ENCODE data around the gene TBRG4. TPM values are rescaled to one million over a fixed set of nuclear protein-coding genes. Genes with fewer than 3 reads are reported as not detected.

Gene TBRG4
- total RNA-seq, 1 experiment from 2014 or later: 81.5 TPM

- Histone ChIP-seq H3K9me3 (ENCODE audit: low read length) (no peaks in the 10 kb centered on the region), H3K27me3 (ENCODE audit: low read length) (no peaks in the 10 kb centered on the region), H3K4me3 (ENCODE audit: low read length) (no peak overlapping the region), H3K9me2 (replicated peaks; ENCODE audit: insufficient read depth, low read length) (no peaks in the 10 kb centered on the region), H4K20me1 (ENCODE audit: insufficient read depth, low read depth, low read length) (no peaks in the 10 kb centered on the region), H3K27ac (ENCODE audit: low read length) (no peak overlapping the region), H3K36me3 (ENCODE audit: insufficient read depth, low read length) (no peaks in the 10 kb centered on the region), H3K79me2 (ENCODE audit: low read length) (no peaks in the 10 kb centered on the region), H3K4me2 (ENCODE audit: low read depth, low read length, poor library complexity, severe bottlenecking) (no peak overlapping the region), H3K4me1 (ENCODE audit: low read length) (no peaks in the 10 kb centered on the region), H3K9ac (ENCODE audit: low read length) (no peak overlapping the region), H2AFZ (ENCODE audit: low read length) (no peak overlapping the region)
- no peak for DNase-seq
Observed at GRCh38 chr7:45149606-45150005, 38.1 kb upstream of the TBRG4 start.

GRCh38 chr7:45148653-45148973, 37.1 kb upstream of the TBRG4 start:
- no peak for DNase-seq
- H3K4me1 ChIP-seq (ENCODE audit: low read length): no peaks in the 10 kb centered on the region
- H3K9me3 ChIP-seq (ENCODE audit: low read length): no peaks in the 10 kb centered on the region
- H4K20me1 ChIP-seq (ENCODE audit: insufficient read depth, low read depth, low read length): no peaks in the 10 kb centered on the region
- no peak overlapping the region for H3K27ac ChIP-seq (ENCODE audit: low read length)
- no peaks in the 10 kb centered on the region for H3K9me2 ChIP-seq (replicated peaks; ENCODE audit: insufficient read depth, low read length)
- H3K27me3 ChIP-seq (ENCODE audit: low read length): no peaks in the 10 kb centered on the region
- no peaks in the 10 kb centered on the region for H3K36me3 ChIP-seq (ENCODE audit: insufficient read depth, low read length)
- no peak overlapping the region for H2AFZ ChIP-seq (ENCODE audit: low read length)
- H3K4me2 ChIP-seq (ENCODE audit: low read depth, low read length, poor library complexity, severe bottlenecking): no peak overlapping the region
- H3K79me2 ChIP-seq (ENCODE audit: low read length): no peaks in the 10 kb centered on the region
- H3K9ac ChIP-seq (ENCODE audit: low read length): no peak overlapping the region
- H3K4me3 ChIP-seq (ENCODE audit: low read length): no peak overlapping the region

- H3K4me3 ChIP-seq (ENCODE audit: low read length): no peak overlapping the region
- no peak overlapping the region for H3K27ac ChIP-seq (ENCODE audit: low read length)
- DNase-seq: no peak
- no peak overlapping the region for H3K4me2 ChIP-seq (ENCODE audit: low read depth, low read length, poor library complexity, severe bottlenecking)
- H4K20me1 ChIP-seq (ENCODE audit: insufficient read depth, low read depth, low read length): no peaks in the 10 kb centered on the region
- H3K36me3 ChIP-seq (ENCODE audit: insufficient read depth, low read length): no peaks in the 10 kb centered on the region
- H3K79me2 ChIP-seq (ENCODE audit: low read length): no peaks in the 10 kb centered on the region
- no peak overlapping the region for H2AFZ ChIP-seq (ENCODE audit: low read length)
- no peaks in the 10 kb centered on the region for H3K27me3 ChIP-seq (ENCODE audit: low read length)
- no peaks in the 10 kb centered on the region for H3K9me3 ChIP-seq (ENCODE audit: low read length)
- H3K4me1 ChIP-seq (ENCODE audit: low read length): no peaks in the 10 kb centered on the region
- no peaks in the 10 kb centered on the region for H3K9me2 ChIP-seq (replicated peaks; ENCODE audit: insufficient read depth, low read length)
- no peak overlapping the region for H3K9ac ChIP-seq (ENCODE audit: low read length)
Observed at GRCh38 chr7:45147858-45148652, 36.6 kb upstream of the TBRG4 start.

- Histone ChIP-seq H3K9me3 (ENCODE audit: low read length) (no peaks in the 10 kb centered on the region), H3K9ac (ENCODE audit: low read length) (no peak overlapping the region), H3K36me3 (ENCODE audit: insufficient read depth, low read length) (no peaks in the 10 kb centered on the region), H3K4me2 (ENCODE audit: low read depth, low read length, poor library complexity, severe bottlenecking) (no peak overlapping the region), H3K4me3 (ENCODE audit: low read length) (no peak overlapping the region), H3K79me2 (ENCODE audit: low read length) (no peaks in the 10 kb centered on the region), H3K4me1 (ENCODE audit: low read length) (peaks cover 5% of the 10 kb centered on the region; the same call in 1 of the 2 replicates), H3K9me2 (replicated peaks; ENCODE audit: insufficient read depth, low read length) (no peaks in the 10 kb centered on the region), H2AFZ (ENCODE audit: low read length) (no peak overlapping the region), H4K20me1 (ENCODE audit: insufficient read depth, low read depth, low read length) (no peaks in the 10 kb centered on the region), H3K27ac (ENCODE audit: low read length) (no peak overlapping the region), H3K27me3 (ENCODE audit: low read length) (no peaks in the 10 kb centered on the region)
- no peak for DNase-seq
Observed at GRCh38 chr7:45146531-45147379, 35.3 kb upstream of the TBRG4 start.

- no peaks in the 10 kb centered on the region for H3K79me2 ChIP-seq (ENCODE audit: low read length)
- no peaks in the 10 kb centered on the region for H3K27me3 ChIP-seq (ENCODE audit: low read length)
- no peak overlapping the region for H3K4me2 ChIP-seq (ENCODE audit: low read depth, low read length, poor library complexity, severe bottlenecking)
- no peaks in the 10 kb centered on the region for H4K20me1 ChIP-seq (ENCODE audit: insufficient read depth, low read depth, low read length)
- no peak overlapping the region for H3K4me3 ChIP-seq (ENCODE audit: low read length)
- H3K36me3 ChIP-seq (ENCODE audit: insufficient read depth, low read length): no peaks in the 10 kb centered on the region
- H3K9me2 ChIP-seq (replicated peaks; ENCODE audit: insufficient read depth, low read length): no peaks in the 10 kb centered on the region
- H3K9me3 ChIP-seq (ENCODE audit: low read length): no peaks in the 10 kb centered on the region
- H2AFZ ChIP-seq (ENCODE audit: low read length): no peak overlapping the region
- H3K27ac ChIP-seq (ENCODE audit: low read length): no peak overlapping the region
- no peak overlapping the region for H3K9ac ChIP-seq (ENCODE audit: low read length)
- H3K4me1 ChIP-seq (ENCODE audit: low read length): peaks cover 8% of the 10 kb centered on the region; the same call in 1 of the 2 replicates
- no peak for DNase-seq
Observed at GRCh38 chr7:45145881-45146280, 34.4 kb upstream of the TBRG4 start.

- no peak for DNase-seq
- Histone ChIP-seq H3K4me2 (ENCODE audit: low read depth, low read length, poor library complexity, severe bottlenecking) (no peak overlapping the region), H3K36me3 (ENCODE audit: insufficient read depth, low read length) (no peaks in the 10 kb centered on the region), H3K79me2 (ENCODE audit: low read length) (no peaks in the 10 kb centered on the region), H3K9me3 (ENCODE audit: low read length) (no peaks in the 10 kb centered on the region), H3K4me1 (ENCODE audit: low read length) (peaks cover 16% of the 10 kb centered on the region), H2AFZ (ENCODE audit: low read length) (no peak overlapping the region), H3K27ac (ENCODE audit: low read length) (no peak overlapping the region), H3K9me2 (replicated peaks; ENCODE audit: insufficient read depth, low read length) (no peaks in the 10 kb centered on the region), H4K20me1 (ENCODE audit: insufficient read depth, low read depth, low read length) (no peaks in the 10 kb centered on the region), H3K9ac (ENCODE audit: low read length) (no peak overlapping the region), H3K27me3 (ENCODE audit: low read length) (no peaks in the 10 kb centered on the region), H3K4me3 (ENCODE audit: low read length) (no peak overlapping the region)
Observed at GRCh38 chr7:45143616-45144015, 32.1 kb upstream of the TBRG4 start.

GRCh38 chr7:45140827-45141226, 29.3 kb upstream of the TBRG4 start:
- Histone ChIP-seq H3K4me3 (ENCODE audit: low read length) (peak overlapping the region; percentile 60), H3K4me2 (ENCODE audit: low read depth, low read length, poor library complexity, severe bottlenecking) (peak overlapping the region; percentile 63)
- peak; percentile 80 for DNase-seq

GRCh38 chr7:45138433-45139267, 27.2 kb upstream of the TBRG4 start:
- H4K20me1 ChIP-seq (ENCODE audit: insufficient read depth, low read depth, low read length): no peaks in the 10 kb centered on the region
- H3K9ac ChIP-seq (ENCODE audit: low read length): no peak overlapping the region
- no peaks in the 10 kb centered on the region for H3K27me3 ChIP-seq (ENCODE audit: low read length)
- H3K9me2 ChIP-seq (replicated peaks; ENCODE audit: insufficient read depth, low read length): no peaks in the 10 kb centered on the region
- H3K27ac ChIP-seq (ENCODE audit: low read length): no peak overlapping the region
- H3K4me1 ChIP-seq (ENCODE audit: low read length): peaks cover 21% of the 10 kb centered on the region
- H3K4me3 ChIP-seq (ENCODE audit: low read length): no peak overlapping the region
- H3K9me3 ChIP-seq (ENCODE audit: low read length): no peaks in the 10 kb centered on the region
- H3K36me3 ChIP-seq (ENCODE audit: insufficient read depth, low read length): no peaks in the 10 kb centered on the region
- no peaks in the 10 kb centered on the region for H3K79me2 ChIP-seq (ENCODE audit: low read length)
- no peak overlapping the region for H3K4me2 ChIP-seq (ENCODE audit: low read depth, low read length, poor library complexity, severe bottlenecking)
- no peak for DNase-seq
- H2AFZ ChIP-seq (ENCODE audit: low read length): no peak overlapping the region

More at GRCh38 chr7:45140827-45141226, 29.3 kb upstream of the TBRG4 start:
- Histone ChIP-seq H3K27ac (ENCODE audit: low read length) (no peak overlapping the region), H3K9me3 (ENCODE audit: low read length) (no peaks in the 10 kb centered on the region), H3K9ac (ENCODE audit: low read length) (peak overlapping the region; percentile 57), H4K20me1 (ENCODE audit: insufficient read depth, low read depth, low read length) (no peaks in the 10 kb centered on the region), H3K27me3 (ENCODE audit: low read length) (no peaks in the 10 kb centered on the region), H3K9me2 (replicated peaks; ENCODE audit: insufficient read depth, low read length) (no peaks in the 10 kb centered on the region), H3K36me3 (ENCODE audit: insufficient read depth, low read length) (no peaks in the 10 kb centered on the region), H3K79me2 (ENCODE audit: low read length) (no peaks in the 10 kb centered on the region), H2AFZ (ENCODE audit: low read length) (peak overlapping the region; percentile 93), H3K4me1 (ENCODE audit: low read length) (peaks cover 18% of the 10 kb centered on the region)
